Transverse colon (tissue), 3 donors: ENCODE measurements around the gene ATP9A.

ENCODE experiments used
- CTCF ChIP-seq, 5 experiments: fragments of 200-600 bp in 3 of 5; fragments of 450-650 bp in 2 of 5; sonication (generic) in 3 of 5; IDR thresholded peaks; 1 replicate in 2 of 5; 2 replicates in 3 of 5; pipeline ENCODE4 v1.5.1; 2016 to 2017; ENCODE audit warnings: antibody characterized with exemption in 5 of 5, inconsistent platforms in 3 of 5, mild to moderate bottlenecking in 2 of 5, moderate library complexity in 1 of 5
- POLR2A ChIP-seq: fragments of 450-650 bp; IDR thresholded peaks from one replicate; pipeline ENCODE4 v1.6.1; 2016; ENCODE audit warnings: antibody characterized with exemption, mild to moderate bottlenecking, moderate library complexity

GRCh38 chr20:51631953-51632352 is 136.2 kb downstream of the ATP9A start:
- no peak for TF ChIP-seq CTCF (IDR thresholded peaks at IDR 0.05)
- TF ChIP-seq POLR2A, result no peak
